Spleen (tissue), 11 donors: ENCODE data around the gene KLHL5. TPM values are rescaled to one million over a fixed set of nuclear protein-coding genes. Genes with fewer than 3 reads are reported as not detected.

ENCODE experiments used
- DNase-seq: peaks from one replicate; pipeline ENCODE4 v3.0.0-alpha.2; 2020
- H3K27ac ChIP-seq, 8 donors: fragments of 200-600 bp; sonication (generic) in 7 of 8; 1 replicate in 4 of 8; 2 replicates in 4 of 8; pipeline versions ENCODE4 v1.5.0 to v1.8.0; 2016 to 2021; ENCODE audit warnings: inconsistent platforms in 4 of 8, mild to moderate bottlenecking in 4 of 8, moderate library complexity in 1 of 8
- H3K27me3 ChIP-seq, 7 donors: fragments of 200-600 bp; sonication (generic) in 6 of 7; replicated peaks in 1 of 7; 1 replicate in 4 of 7; 2 replicates in 3 of 7; pipeline versions ENCODE4 v1.5.0 to v1.8.0; 2016 to 2021; ENCODE audit warnings: inconsistent platforms in 3 of 7, mild to moderate bottlenecking in 1 of 7
- H3K36me3 ChIP-seq, 6 donors: fragments of 200-600 bp; sonication (generic) in 5 of 6; 1 replicate in 4 of 6; 2 replicates in 2 of 6; pipeline versions ENCODE4 v1.5.0 to v1.8.0; 2016 to 2021; ENCODE audit warnings: inconsistent platforms in 2 of 6
- H3K4me1 ChIP-seq, 6 donors: fragments of 200-600 bp; sonication (generic) in 5 of 6; 1 replicate in 3 of 6; 2 replicates in 3 of 6; pipeline versions ENCODE4 v1.5.0 to v1.8.0; 2016 to 2021; ENCODE audit warnings: inconsistent platforms in 3 of 6
- H3K4me3 ChIP-seq, 8 donors: fragments of 200-600 bp; sonication (generic) in 7 of 8; 1 replicate in 4 of 8; 2 replicates in 4 of 8; pipeline versions ENCODE4 v1.5.0 to v1.8.0; 2016 to 2021; ENCODE audit warnings: inconsistent platforms in 4 of 8, mild to moderate bottlenecking in 4 of 8, moderate library complexity in 2 of 8
- H3K9me3 ChIP-seq, 8 donors: fragments of 200-600 bp; sonication (generic) in 7 of 8; 1 replicate in 4 of 8; 2 replicates in 4 of 8; pipeline versions ENCODE4 v1.5.0 to v1.8.0; 2016 to 2021; ENCODE audit warnings: inconsistent platforms in 4 of 8
- POLR2A ChIP-seq, 3 donors: fragments of 450-650 bp; IDR thresholded peaks; one replicate each; pipeline ENCODE4 v1.5.1; 2017; ENCODE audit warnings: antibody characterized with exemption in 3 of 3, mild to moderate bottlenecking in 1 of 3
- POLR2AphosphoS5 ChIP-seq, 3 donors: sonication (generic); formaldehyde crosslinking; IDR thresholded peaks; one replicate each; pipeline ENCODE4 v1.5.1; 2017; ENCODE audit warnings: antibody characterized with exemption in 3 of 3
- WGBS, 5 donors: extraction: QIAGEN DNeasy Blood & Tissue Kit in 3 of 5; methylation state at CpG; one replicate each; pipeline versions ENCODE4 v1.1.5 to v1.1.7; 2013 to 2018; 5-methylcytosine and 5-hydroxymethylcytosine counted together
- intact Hi-C: fragments of 100-400 bp; cut with DNase I; formaldehyde crosslinking; loops from one replicate; pipeline ENCODE4 v1.15.0; 2023; ENCODE audit warnings: low total_unique reads
- polyA plus RNA-seq, 3 donors: library from polyadenylated mRNA; stranded (reverse); fragments of 200-250 nt; gene quantifications; one replicate each; pipeline ENCODE4 v1.2.1, GENCODE V29; 2013
- total RNA-seq, 7 donors: library from RNA; depleted of rRNA in 3 of 7; stranded (reverse); fragments of >200 nt in 3 of 7; fragmentation: NEBNext Ultra II Directional in 4 of 7; extraction: Animal tissue kit (Norgen Biotek cat#: 25700) in 4 of 7; gene quantifications; one replicate each; pipeline versions ENCODE4 v1.1.0 to v1.2.1, GENCODE V29; 2016 to 2021
- TF ChIP-seq, protein P1 (sequence below), 11 experiments: fragments of 200-600 bp in 7 of 11; fragments of 450-650 bp in 4 of 11; sonication (generic) in 4 of 11; IDR thresholded peaks in 8 of 11; conservative IDR thresholded peaks in 3 of 11; 1 replicate in 7 of 11; 2 replicates in 4 of 11; pipeline versions ENCODE4 v1.4.0 to v1.8.0; 2016 to 2021; ENCODE audit warnings: antibody characterized with exemption in 11 of 11, inconsistent platforms in 4 of 11, mild to moderate bottlenecking in 1 of 11
- donor health status: healthy with polysubstance abuse.
- donor health status: DM: no; HTN: no; CAD: no; lungs with moderate emphysema.
- donor health status: DM: no; HTN: no; CAD: no.
- donor health status: Bipolar disorder and iron deficiency.
- donor health status: healthy.
- donor health status: DM: no; HTN: no; CAD: no.
- donor health status: DM: yes; HTN: yes; CAD: no.

Gene KLHL5
- total and polyA plus RNA-seq, 10 donors: 7.5 to 46.9 (median 35.9) TPM

DNA sequence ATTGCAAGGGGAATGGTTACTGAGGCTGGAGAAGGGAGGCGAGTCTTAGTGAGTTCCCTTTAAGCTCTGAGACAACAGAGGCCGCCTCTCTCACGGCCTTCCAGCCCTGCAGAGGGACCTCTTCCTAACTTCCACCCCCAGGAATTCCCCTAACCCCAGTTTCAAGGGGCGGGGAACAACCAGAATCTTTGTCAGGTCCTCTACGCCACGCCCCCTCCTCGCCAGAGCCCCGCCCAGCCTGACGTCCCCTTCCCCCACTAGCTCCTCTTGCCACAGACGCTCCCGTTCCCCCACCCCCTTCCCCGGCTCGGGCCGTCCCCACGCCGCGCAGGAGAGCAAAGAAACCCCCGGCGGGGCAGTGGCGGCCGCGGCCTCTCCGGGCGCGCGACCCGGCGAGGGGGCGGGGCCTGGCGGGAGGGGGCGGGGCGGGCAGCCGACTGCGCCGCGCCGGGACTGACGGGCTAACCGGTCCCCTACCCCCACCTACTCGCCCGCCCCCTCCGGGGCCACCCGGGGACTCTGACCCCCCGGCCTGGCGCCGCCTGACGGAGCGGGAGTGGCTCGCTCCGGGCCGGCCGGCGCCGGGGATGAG lies 17.6 kb upstream of the KLHL5 start:
- intact Hi-C loops: no loop called here
- DNase-seq: peak; percentile 99
- TF ChIP-seq POLR2A (IDR thresholded peaks at IDR 0.05): no peak
- TF ChIP-seq, protein P1, sequence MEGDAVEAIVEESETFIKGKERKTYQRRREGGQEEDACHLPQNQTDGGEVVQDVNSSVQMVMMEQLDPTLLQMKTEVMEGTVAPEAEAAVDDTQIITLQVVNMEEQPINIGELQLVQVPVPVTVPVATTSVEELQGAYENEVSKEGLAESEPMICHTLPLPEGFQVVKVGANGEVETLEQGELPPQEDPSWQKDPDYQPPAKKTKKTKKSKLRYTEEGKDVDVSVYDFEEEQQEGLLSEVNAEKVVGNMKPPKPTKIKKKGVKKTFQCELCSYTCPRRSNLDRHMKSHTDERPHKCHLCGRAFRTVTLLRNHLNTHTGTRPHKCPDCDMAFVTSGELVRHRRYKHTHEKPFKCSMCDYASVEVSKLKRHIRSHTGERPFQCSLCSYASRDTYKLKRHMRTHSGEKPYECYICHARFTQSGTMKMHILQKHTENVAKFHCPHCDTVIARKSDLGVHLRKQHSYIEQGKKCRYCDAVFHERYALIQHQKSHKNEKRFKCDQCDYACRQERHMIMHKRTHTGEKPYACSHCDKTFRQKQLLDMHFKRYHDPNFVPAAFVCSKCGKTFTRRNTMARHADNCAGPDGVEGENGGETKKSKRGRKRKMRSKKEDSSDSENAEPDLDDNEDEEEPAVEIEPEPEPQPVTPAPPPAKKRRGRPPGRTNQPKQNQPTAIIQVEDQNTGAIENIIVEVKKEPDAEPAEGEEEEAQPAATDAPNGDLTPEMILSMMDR (IDR thresholded peaks at IDR 0.05 in 8 of 11, conservative IDR thresholded peaks at IDR 0.05 in 3 of 11): peak in 1 of 11 experiments; percentile 27
- peak; percentile 65 to 80 (median 74) for TF ChIP-seq POLR2AphosphoS5 (IDR thresholded peaks at IDR 0.05)
- H3K4me3 ChIP-seq: peak overlapping the region; percentile 51 to 92 (median 66)
- H3K27me3 ChIP-seq: no peaks in the 10 kb centered on the region
- no peaks in the 10 kb centered on the region for H3K36me3 ChIP-seq
- H3K27ac ChIP-seq: peak overlapping the region; percentile 93 to 98 (median 96)
- peaks cover 21 to 65% (median 53%) of the 10 kb centered on the region in 6 donors for H3K4me1 ChIP-seq
- 0 to 1% (median 0%) methylated on average over 14 to 53 of the region's 54 CpGs for WGBS, 5 donors
- H3K9me3 ChIP-seq: no peaks in the 10 kb centered on the region

DNA sequence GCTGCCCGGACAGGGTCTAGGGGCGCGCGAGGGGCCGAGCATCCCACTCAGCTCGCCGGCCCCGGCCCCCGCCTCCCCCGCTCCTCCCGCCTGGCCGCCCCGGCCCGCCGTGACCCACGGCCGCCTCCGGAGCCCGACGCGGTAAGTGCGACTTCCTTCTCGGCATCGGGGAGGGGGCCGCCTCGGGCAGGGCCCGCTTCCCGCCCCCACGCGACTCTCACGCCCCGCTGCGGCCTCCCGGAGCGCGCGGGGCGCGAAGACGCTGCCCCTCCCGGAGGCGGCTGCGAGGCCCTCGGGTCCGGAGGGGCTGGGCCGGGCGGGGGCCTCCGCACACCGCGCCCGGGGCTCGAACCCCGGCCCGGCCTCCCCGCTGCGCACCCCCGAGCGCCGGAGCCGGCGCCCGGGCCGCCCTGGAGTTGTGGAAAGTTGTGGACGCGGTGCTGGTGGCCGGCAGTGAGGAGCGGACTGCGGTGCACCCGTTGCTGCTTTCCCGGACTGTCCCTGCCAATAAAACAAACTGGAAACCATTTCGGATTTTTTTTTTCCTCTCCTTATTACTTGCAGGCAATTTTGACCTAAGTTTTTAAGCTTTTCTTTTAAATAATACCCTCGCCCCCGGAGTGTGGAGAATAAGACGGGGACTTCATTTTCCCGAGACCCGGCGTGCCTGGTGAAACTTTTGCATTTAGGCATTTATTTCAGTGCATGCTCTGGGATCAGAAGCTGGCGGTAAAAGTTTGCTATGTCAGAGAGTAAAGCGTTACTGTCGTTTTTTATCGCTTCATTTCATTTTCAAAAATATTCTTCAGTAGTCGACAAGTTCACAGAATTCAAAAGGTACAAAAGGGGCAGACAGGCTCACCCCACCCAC lies 16.8 kb upstream of the KLHL5 start:
- H3K4me3 ChIP-seq: peak overlapping the region; percentile 51 to 92 (median 66)
- TF ChIP-seq, protein P1 (IDR thresholded peaks at IDR 0.05 in 8 of 11, conservative IDR thresholded peaks at IDR 0.05 in 3 of 11): no peak
- TF ChIP-seq POLR2A (IDR thresholded peaks at IDR 0.05) (peak in 1 of 3 donors; percentile 2), POLR2AphosphoS5 (IDR thresholded peaks at IDR 0.05) (peak in 1 of 3 donors; percentile 73)
- peak; percentile 94 for DNase-seq
- H3K27me3 ChIP-seq: no peaks in the 10 kb centered on the region
- 0 to 1% (median 1%) methylated on average over 19 to 82 of the region's 82 CpGs for WGBS, 5 donors
- no peaks in the 10 kb centered on the region for H3K36me3 ChIP-seq
- peak overlapping the region; percentile 93 to 98 (median 96) for H3K27ac ChIP-seq
- no peaks in the 10 kb centered on the region for H3K9me3 ChIP-seq
- intact Hi-C loops: no loop called here
- H3K4me1 ChIP-seq: peaks cover 21 to 70% (median 53%) of the 10 kb centered on the region in 6 donors

DNA sequence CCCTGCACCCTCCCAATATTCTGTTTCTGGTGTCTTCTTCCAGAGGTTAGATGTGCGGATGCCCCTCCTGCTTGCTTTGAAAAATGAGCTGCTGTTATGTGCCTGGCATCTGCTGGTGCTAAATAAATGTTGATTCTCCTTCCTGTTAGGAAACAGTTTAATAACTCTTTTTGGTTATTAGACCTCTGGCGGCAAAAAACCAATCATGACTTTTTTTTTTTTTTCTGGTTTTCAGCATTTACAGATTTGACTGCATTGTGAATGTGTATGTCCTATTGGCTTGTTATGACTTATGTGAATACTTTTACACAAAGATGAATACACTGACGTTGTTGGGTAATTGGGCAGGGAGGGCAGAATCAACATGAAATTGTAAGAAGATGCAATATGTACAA lies 16.2 kb upstream of the KLHL5 start:
- H3K36me3 ChIP-seq: no peaks in the 10 kb centered on the region
- peak overlapping the region; percentile 93 to 98 (median 96) for H3K27ac ChIP-seq
- H3K27me3 ChIP-seq: no peaks in the 10 kb centered on the region
- TF ChIP-seq, protein P1 (IDR thresholded peaks at IDR 0.05 in 8 of 11, conservative IDR thresholded peaks at IDR 0.05 in 3 of 11): no peak
- TF ChIP-seq POLR2AphosphoS5 (IDR thresholded peaks at IDR 0.05): peak in 1 of 3 donors; percentile 8
- peak overlapping the region; percentile 51 to 92 (median 66) for H3K4me3 ChIP-seq
- peaks cover 21 to 76% (median 53%) of the 10 kb centered on the region in 6 donors for H3K4me1 ChIP-seq
- H3K9me3 ChIP-seq: no peaks in the 10 kb centered on the region
- DNase-seq: no peak
- intact Hi-C loops: no loop called here
- WGBS, 5 donors: 14 to 21% (median 15%) methylated on average over 3 of the region's 3 CpGs

DNA sequence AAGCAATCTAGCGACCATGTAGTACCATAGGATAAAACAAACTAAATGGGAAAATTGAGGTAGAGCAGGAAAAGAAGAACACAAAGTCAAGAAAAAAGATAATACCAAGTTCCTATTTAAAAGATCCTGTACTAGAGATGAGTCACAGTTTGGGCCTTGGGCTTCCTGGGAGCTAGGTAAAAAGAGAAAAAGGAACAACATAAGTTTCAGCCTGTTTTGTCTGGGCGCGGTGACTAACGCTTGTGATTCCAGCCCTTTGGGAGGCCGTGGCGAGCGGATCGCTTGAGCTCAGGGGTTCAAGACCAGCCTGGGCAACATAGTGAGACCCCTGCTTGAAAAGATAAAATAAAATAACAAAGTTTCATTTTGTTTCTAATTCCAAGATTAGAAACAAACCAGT lies 15.8 kb upstream of the KLHL5 start:
- WGBS, 5 donors: 54 to 83% (median 72%) methylated on average over 8 of the region's 8 CpGs

More for the DNA sequence above, 15.8 kb upstream of the KLHL5 start:
- DNase-seq: peak; percentile 77
- intact Hi-C loops: no loop called here
- H3K4me3 ChIP-seq: peak overlapping the region in 7 of 8 donors; percentile 51 to 92 (median 67)
- no peaks in the 10 kb centered on the region for H3K36me3 ChIP-seq
- H3K9me3 ChIP-seq: no peaks in the 10 kb centered on the region
- H3K27ac ChIP-seq: peak overlapping the region in 6 of 8 donors; percentile 1 to 98 (median 96)
- TF ChIP-seq POLR2A (IDR thresholded peaks at IDR 0.05): no peak
- TF ChIP-seq, protein P1 (IDR thresholded peaks at IDR 0.05 in 8 of 11, conservative IDR thresholded peaks at IDR 0.05 in 3 of 11): no peak
- peaks cover 21 to 80% (median 53%) of the 10 kb centered on the region in 6 donors for H3K4me1 ChIP-seq
- H3K27me3 ChIP-seq: no peaks in the 10 kb centered on the region
